Mononuclear cell (primary cell): ENCODE results near the gene JAKMIP2. TPM values are rescaled to one million over a fixed set of nuclear protein-coding genes. Genes with fewer than 3 reads are reported as not detected.
"Not testable (repeated sequence)": the region's sequence is repeated elsewhere in the genome, so short reads cannot be mapped to it uniquely, and the experiment has no call there.

Experiments used
- H3K27me3 ChIP-seq: 2 replicates; pipeline ENCODE4 v1.6.0; 2011; ENCODE audit warnings: low read length, control low read depth; ENCODE audit not compliant: insufficient read depth
- H3K4me1 ChIP-seq: 2 replicates; pipeline ENCODE4 v1.5.1; 2011; ENCODE audit warnings: mild to moderate bottlenecking, low read length, control low read depth; ENCODE audit not compliant: insufficient read depth
- H3K4me3 ChIP-seq: 2 replicates; pipeline ENCODE4 v1.5.1; 2011; ENCODE audit warnings: mild to moderate bottlenecking, low read length, moderate library complexity
- H3K9me3 ChIP-seq: 2 replicates; pipeline ENCODE4 v1.5.1; 2011; ENCODE audit warnings: low read depth, mild to moderate bottlenecking, control low read depth, low read length
- total RNA-seq: library from RNA; depleted of rRNA; stranded (reverse); fragments of >200 nt; gene quantifications from one replicate; pipeline ENCODE4 v1.2.3, GENCODE V29; 2012

Gene JAKMIP2
- total RNA-seq, 1 donor: 1.2 TPM

- Histone ChIP-seq H3K4me1 (no peaks in the 10 kb centered on the region), H3K27me3 (no peaks in the 10 kb centered on the region), H3K4me3 (no peak overlapping the region), H3K9me3 (no peaks in the 10 kb centered on the region)
Observed at GRCh38 chr5:147743012-147743411, 39.5 kb downstream of the JAKMIP2 start.

- Histone ChIP-seq H3K27me3 (no peaks in the 10 kb centered on the region), H3K4me3 (no peak overlapping the region), H3K4me1 (no peaks in the 10 kb centered on the region), H3K9me3 (no peaks in the 10 kb centered on the region)
Observed at GRCh38 chr5:147742151-147742550, 40.4 kb downstream of the JAKMIP2 start.

GRCh38 chr5:147740864-147741263 lies 41.7 kb downstream of the JAKMIP2 start:
- H3K4me3 ChIP-seq: no peak overlapping the region
- no peaks in the 10 kb centered on the region for H3K9me3 ChIP-seq
- no peaks in the 10 kb centered on the region for H3K4me1 ChIP-seq

GRCh38 chr5:147737921-147738320 lies 44.6 kb downstream of the JAKMIP2 start:
- no peaks in the 10 kb centered on the region for H3K27me3 ChIP-seq

More at GRCh38 chr5:147740864-147741263, 41.7 kb downstream of the JAKMIP2 start:
- H3K27me3 ChIP-seq: no peaks in the 10 kb centered on the region

GRCh38 chr5:147735621-147736125 lies 46.9 kb downstream of the JAKMIP2 start:
- Histone ChIP-seq H3K27me3 (no peaks in the 10 kb centered on the region), H3K4me3 (no peak overlapping the region), H3K4me1 (no peaks in the 10 kb centered on the region), H3K9me3 (no peaks in the 10 kb centered on the region)

More at GRCh38 chr5:147737921-147738320, 44.6 kb downstream of the JAKMIP2 start:
- Histone ChIP-seq H3K4me1 (no peaks in the 10 kb centered on the region), H3K4me3 (no peak overlapping the region), H3K9me3 (no peaks in the 10 kb centered on the region)

GRCh38 chr5:147734894-147735293 lies 47.6 kb downstream of the JAKMIP2 start:
- no peaks in the 10 kb centered on the region for H3K27me3 ChIP-seq
- no peak overlapping the region for H3K4me3 ChIP-seq
- H3K4me1 ChIP-seq: no peaks in the 10 kb centered on the region
- H3K9me3 ChIP-seq: no peaks in the 10 kb centered on the region

GRCh38 chr5:147733075-147733474 lies 49.5 kb downstream of the JAKMIP2 start:
- no peaks in the 10 kb centered on the region for H3K9me3 ChIP-seq
- no peaks in the 10 kb centered on the region for H3K4me1 ChIP-seq
- H3K27me3 ChIP-seq: no peaks in the 10 kb centered on the region
- no peak overlapping the region for H3K4me3 ChIP-seq

- H3K4me3 ChIP-seq: no peak overlapping the region
Observed at GRCh38 chr5:147732291-147732883, 50.1 kb downstream of the JAKMIP2 start.

GRCh38 chr5:147731431-147732290 lies 50.9 kb downstream of the JAKMIP2 start:
- H3K27me3 ChIP-seq: no peaks in the 10 kb centered on the region
- H3K4me1 ChIP-seq: no peaks in the 10 kb centered on the region
- no peak overlapping the region for H3K4me3 ChIP-seq
- no peaks in the 10 kb centered on the region for H3K9me3 ChIP-seq

More at GRCh38 chr5:147732291-147732883, 50.1 kb downstream of the JAKMIP2 start:
- Histone ChIP-seq H3K9me3 (no peaks in the 10 kb centered on the region), H3K27me3 (no peaks in the 10 kb centered on the region), H3K4me1 (no peaks in the 10 kb centered on the region)

GRCh38 chr5:147727200-147727599 lies 55.3 kb downstream of the JAKMIP2 start:
- Histone ChIP-seq H3K4me1 (no peaks in the 10 kb centered on the region), H3K9me3 (no peaks in the 10 kb centered on the region), H3K27me3 (no peaks in the 10 kb centered on the region), H3K4me3 (no peak overlapping the region)

GRCh38 chr5:147721191-147721960 lies 61.2 kb downstream of the JAKMIP2 start:
- not testable (repeated sequence) for H3K4me1 ChIP-seq, H3K4me3 ChIP-seq, H3K9me3 ChIP-seq, H3K27me3 ChIP-seq

GRCh38 chr5:147713550-147714295 lies 68.8 kb downstream of the JAKMIP2 start:
- Histone ChIP-seq H3K4me1 (no peaks in the 10 kb centered on the region), H3K27me3 (no peaks in the 10 kb centered on the region), H3K4me3 (no peak overlapping the region), H3K9me3 (no peaks in the 10 kb centered on the region)

- Histone ChIP-seq H3K9me3 (no peaks in the 10 kb centered on the region), H3K4me3 (no peak overlapping the region), H3K4me1 (no peaks in the 10 kb centered on the region), H3K27me3 (no peaks in the 10 kb centered on the region)
Observed at GRCh38 chr5:147712598-147712997, 69.9 kb downstream of the JAKMIP2 start.

GRCh38 chr5:147712019-147712418 lies 70.5 kb downstream of the JAKMIP2 start:
- Histone ChIP-seq H3K4me3 (no peak overlapping the region), H3K9me3 (no peaks in the 10 kb centered on the region), H3K27me3 (no peaks in the 10 kb centered on the region), H3K4me1 (no peaks in the 10 kb centered on the region)
